ENCODE results near the gene HSPG2.

Gene HSPG2

DNA sequence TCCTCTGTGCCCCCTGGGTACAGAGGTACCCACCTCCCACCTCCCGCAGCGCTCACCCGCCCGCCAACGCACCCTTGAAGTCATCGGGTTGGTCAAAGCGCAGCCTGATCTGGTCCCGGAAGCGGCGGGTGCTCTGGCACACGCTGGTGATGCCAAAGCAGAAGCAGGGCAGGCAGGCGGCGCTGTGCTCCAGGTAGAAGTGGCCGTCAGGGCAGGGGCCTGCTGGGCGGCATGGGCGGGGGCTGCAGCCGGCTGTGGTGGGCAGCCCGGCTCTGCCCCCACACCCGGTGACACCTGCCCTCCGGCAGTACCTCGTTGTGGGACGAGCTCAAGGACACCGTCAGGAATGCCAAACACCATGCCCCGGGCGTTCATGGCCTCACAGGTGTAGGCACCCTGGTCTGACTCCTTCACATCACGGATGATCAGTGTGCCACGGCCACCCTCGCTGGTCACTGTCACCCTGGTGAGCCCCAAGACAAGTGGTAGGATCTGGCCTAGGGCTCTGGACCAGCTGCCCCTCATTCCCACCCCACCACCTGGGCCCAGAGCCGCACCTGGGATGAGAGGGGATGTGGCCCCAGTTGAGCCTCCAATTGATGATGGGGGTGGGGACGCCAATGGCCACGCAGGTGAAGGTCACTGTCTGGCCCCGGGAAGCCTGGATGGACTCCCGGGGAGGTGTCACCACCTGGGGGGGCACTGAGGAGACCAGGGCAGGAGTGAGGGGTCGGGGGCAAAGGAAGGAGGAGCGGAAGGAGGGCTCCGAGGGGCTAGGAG is 52.5 kb downstream of the HSPG2 start:
- Histone ChIP-seq H3K27me3 (ENCODE audit: insufficient read depth, poor library complexity, severe bottlenecking) (no peaks in the 10 kb centered on the region), H3K4me3 (replicated peaks; ENCODE audit: insufficient read depth, low read length) (no peak overlapping the region), H3K27ac (replicated peaks) (no peak overlapping the region)
- no peak for DNase-seq (ENCODE audit: low read depth in 1 of 2, low spot score in 1 of 2)
- TF ChIP-seq POLR2AphosphoS5 (IDR thresholded peaks at IDR 0.05; ENCODE audit: low read depth) (no peak), SPI1 (IDR thresholded peaks at IDR 0.05; ENCODE audit: borderline replicate concordance, low read depth) (no peak), GABPA (IDR thresholded peaks at IDR 0.05; ENCODE audit: low read depth) (no peak)
- TF ChIP-seq, protein P1, sequence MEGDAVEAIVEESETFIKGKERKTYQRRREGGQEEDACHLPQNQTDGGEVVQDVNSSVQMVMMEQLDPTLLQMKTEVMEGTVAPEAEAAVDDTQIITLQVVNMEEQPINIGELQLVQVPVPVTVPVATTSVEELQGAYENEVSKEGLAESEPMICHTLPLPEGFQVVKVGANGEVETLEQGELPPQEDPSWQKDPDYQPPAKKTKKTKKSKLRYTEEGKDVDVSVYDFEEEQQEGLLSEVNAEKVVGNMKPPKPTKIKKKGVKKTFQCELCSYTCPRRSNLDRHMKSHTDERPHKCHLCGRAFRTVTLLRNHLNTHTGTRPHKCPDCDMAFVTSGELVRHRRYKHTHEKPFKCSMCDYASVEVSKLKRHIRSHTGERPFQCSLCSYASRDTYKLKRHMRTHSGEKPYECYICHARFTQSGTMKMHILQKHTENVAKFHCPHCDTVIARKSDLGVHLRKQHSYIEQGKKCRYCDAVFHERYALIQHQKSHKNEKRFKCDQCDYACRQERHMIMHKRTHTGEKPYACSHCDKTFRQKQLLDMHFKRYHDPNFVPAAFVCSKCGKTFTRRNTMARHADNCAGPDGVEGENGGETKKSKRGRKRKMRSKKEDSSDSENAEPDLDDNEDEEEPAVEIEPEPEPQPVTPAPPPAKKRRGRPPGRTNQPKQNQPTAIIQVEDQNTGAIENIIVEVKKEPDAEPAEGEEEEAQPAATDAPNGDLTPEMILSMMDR (IDR thresholded peaks at IDR 0.05; ENCODE audit: insufficient read depth, low read length) = no peak
- TF ChIP-seq, protein P2, sequence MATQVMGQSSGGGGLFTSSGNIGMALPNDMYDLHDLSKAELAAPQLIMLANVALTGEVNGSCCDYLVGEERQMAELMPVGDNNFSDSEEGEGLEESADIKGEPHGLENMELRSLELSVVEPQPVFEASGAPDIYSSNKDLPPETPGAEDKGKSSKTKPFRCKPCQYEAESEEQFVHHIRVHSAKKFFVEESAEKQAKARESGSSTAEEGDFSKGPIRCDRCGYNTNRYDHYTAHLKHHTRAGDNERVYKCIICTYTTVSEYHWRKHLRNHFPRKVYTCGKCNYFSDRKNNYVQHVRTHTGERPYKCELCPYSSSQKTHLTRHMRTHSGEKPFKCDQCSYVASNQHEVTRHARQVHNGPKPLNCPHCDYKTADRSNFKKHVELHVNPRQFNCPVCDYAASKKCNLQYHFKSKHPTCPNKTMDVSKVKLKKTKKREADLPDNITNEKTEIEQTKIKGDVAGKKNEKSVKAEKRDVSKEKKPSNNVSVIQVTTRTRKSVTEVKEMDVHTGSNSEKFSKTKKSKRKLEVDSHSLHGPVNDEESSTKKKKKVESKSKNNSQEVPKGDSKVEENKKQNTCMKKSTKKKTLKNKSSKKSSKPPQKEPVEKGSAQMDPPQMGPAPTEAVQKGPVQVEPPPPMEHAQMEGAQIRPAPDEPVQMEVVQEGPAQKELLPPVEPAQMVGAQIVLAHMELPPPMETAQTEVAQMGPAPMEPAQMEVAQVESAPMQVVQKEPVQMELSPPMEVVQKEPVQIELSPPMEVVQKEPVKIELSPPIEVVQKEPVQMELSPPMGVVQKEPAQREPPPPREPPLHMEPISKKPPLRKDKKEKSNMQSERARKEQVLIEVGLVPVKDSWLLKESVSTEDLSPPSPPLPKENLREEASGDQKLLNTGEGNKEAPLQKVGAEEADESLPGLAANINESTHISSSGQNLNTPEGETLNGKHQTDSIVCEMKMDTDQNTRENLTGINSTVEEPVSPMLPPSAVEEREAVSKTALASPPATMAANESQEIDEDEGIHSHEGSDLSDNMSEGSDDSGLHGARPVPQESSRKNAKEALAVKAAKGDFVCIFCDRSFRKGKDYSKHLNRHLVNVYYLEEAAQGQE (IDR thresholded peaks at IDR 0.05; ENCODE audit: insufficient replicate concordance, low read depth) = no peak

GRCh38 chr1:21882721-21883415 is 54.2 kb downstream of the HSPG2 start:
- TF ChIP-seq, protein P1 (IDR thresholded peaks at IDR 0.05; ENCODE audit: insufficient read depth, low read length) = no peak
- TF ChIP-seq POLR2AphosphoS5 (IDR thresholded peaks at IDR 0.05; ENCODE audit: low read depth) = no peak
- no peak for TF ChIP-seq SPI1 (IDR thresholded peaks at IDR 0.05; ENCODE audit: borderline replicate concordance, low read depth)
- TF ChIP-seq, protein P2 (IDR thresholded peaks at IDR 0.05; ENCODE audit: insufficient replicate concordance, low read depth) = no peak
- TF ChIP-seq GABPA (IDR thresholded peaks at IDR 0.05; ENCODE audit: low read depth) = no peak
- Histone ChIP-seq H3K27ac (replicated peaks) (no peak overlapping the region), H3K27me3 (ENCODE audit: insufficient read depth, poor library complexity, severe bottlenecking) (no peaks in the 10 kb centered on the region), H3K4me3 (replicated peaks; ENCODE audit: insufficient read depth, low read length) (no peak overlapping the region)
- DNase-seq (ENCODE audit: low read depth in 1 of 2, low spot score in 1 of 2) = peak; percentile 21 to 38

DNA sequence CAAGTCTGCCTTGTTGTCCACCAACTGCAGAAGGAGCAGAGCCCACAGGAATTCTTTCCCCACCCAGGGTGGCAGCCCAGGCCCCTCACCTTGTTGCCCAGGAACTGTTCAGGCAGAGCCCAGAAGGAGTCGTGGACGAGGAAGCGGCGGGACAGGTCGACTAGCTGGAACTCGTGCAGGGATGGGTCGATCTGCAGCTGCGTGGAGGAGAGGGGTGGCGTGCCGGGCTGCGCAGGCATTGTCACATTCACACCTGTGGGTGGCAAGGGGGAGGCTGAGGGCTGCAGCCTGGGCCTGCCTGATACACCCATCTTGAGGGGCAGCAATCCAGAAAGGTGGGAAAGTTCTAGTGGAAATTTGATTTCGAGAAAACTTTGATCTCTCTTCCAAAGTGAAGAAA is 55.9 kb downstream of the HSPG2 start:
- no peak for TF ChIP-seq GABPA (IDR thresholded peaks at IDR 0.05; ENCODE audit: low read depth)
- TF ChIP-seq, protein P1 (IDR thresholded peaks at IDR 0.05; ENCODE audit: insufficient read depth, low read length) = no peak
- TF ChIP-seq, protein P2 (IDR thresholded peaks at IDR 0.05; ENCODE audit: insufficient replicate concordance, low read depth) = no peak
- TF ChIP-seq POLR2AphosphoS5 (IDR thresholded peaks at IDR 0.05; ENCODE audit: low read depth) = no peak
- no peak for TF ChIP-seq SPI1 (IDR thresholded peaks at IDR 0.05; ENCODE audit: borderline replicate concordance, low read depth)
- Histone ChIP-seq H3K27me3 (ENCODE audit: insufficient read depth, poor library complexity, severe bottlenecking) (no peaks in the 10 kb centered on the region), H3K4me3 (replicated peaks; ENCODE audit: insufficient read depth, low read length) (no peak overlapping the region), H3K27ac (replicated peaks) (no peak overlapping the region)
- DNase-seq (ENCODE audit: low read depth in 1 of 2, low spot score in 1 of 2) = no peak
